D341Med (cell line): Measurements from ENCODE around the gene SUPT6H.

Experiments used
- DNase-seq: peaks from one replicate; pipeline ENCODE4 v3.0.0; 2012; ENCODE audit warnings: low spot score

SUPT6H gene

GRCh38 chr17:28661635-28662526 lies at the start of gene SUPT6H, which contains the start of gene SDF2:
TSS of gene SUPT6H (plus strand) at chr17:28662205. CDS start at chr17:28673402, 11,197 bp downstream.
TSS of gene SDF2 (minus strand) at chr17:28661906. CDS start at chr17:28661876, 30 bp downstream.
- peak; percentile 98 for DNase-seq

GRCh38 chr17:28612531-28612930 lies 49.5 kb upstream of the SUPT6H start:
- DNase-seq = no peak

GRCh38 chr17:28612936-28613872 lies 48.8 kb upstream of the SUPT6H start:
- DNase-seq = peak; percentile 78

- DNase-seq = peak; percentile 39
Observed at GRCh38 chr17:28613931-28614381, 48.0 kb upstream of the SUPT6H start, which contains the start of gene RSKR. TSS of gene RSKR (minus strand) at chr17:28614185. CDS start at chr17:28614161, 24 bp downstream.

GRCh38 chr17:28615260-28615940 lies 46.6 kb upstream of the SUPT6H start:
- no peak for DNase-seq

- no peak for DNase-seq
Observed at GRCh38 chr17:28616281-28616680, 45.7 kb upstream of the SUPT6H start.

- no peak for DNase-seq
Observed at GRCh38 chr17:28618464-28618863, 43.5 kb upstream of the SUPT6H start.

- DNase-seq = no peak
Observed at GRCh38 chr17:28620010-28620409, 42.0 kb upstream of the SUPT6H start.

- peak; percentile 61 for DNase-seq
Observed at GRCh38 chr17:28622186-28622585, 39.8 kb upstream of the SUPT6H start.

- DNase-seq = no peak
Observed at GRCh38 chr17:28623696-28624095, 38.3 kb upstream of the SUPT6H start.

GRCh38 chr17:28624148-28624547 lies 37.9 kb upstream of the SUPT6H start:
- DNase-seq = no peak

GRCh38 chr17:28626818-28627217 lies 35.2 kb upstream of the SUPT6H start:
- no peak for DNase-seq

- DNase-seq = no peak
Observed at GRCh38 chr17:28634206-28634865, 27.7 kb upstream of the SUPT6H start.

- DNase-seq = no peak
Observed at GRCh38 chr17:28635506-28635905, 26.5 kb upstream of the SUPT6H start.

- no peak for DNase-seq
Observed at GRCh38 chr17:28641579-28641978, 20.4 kb upstream of the SUPT6H start.

- DNase-seq = peak; percentile 83
Observed at GRCh38 chr17:28643983-28644786, 17.8 kb upstream of the SUPT6H start.

- peak; percentile 100 for DNase-seq
Observed at GRCh38 chr17:28644787-28645575, 17.0 kb upstream of the SUPT6H start, which contains the start of gene BLTP2. TSS of gene BLTP2 (minus strand) at chr17:28645158. CDS start at chr17:28645056, 102 bp downstream.

- DNase-seq = no peak
Observed at GRCh38 chr17:28645576-28645939, 16.4 kb upstream of the SUPT6H start.

GRCh38 chr17:28646039-28646754 lies 15.8 kb upstream of the SUPT6H start:
- no peak for DNase-seq
